Esophagus muscularis mucosa (tissue), 4 donors: ENCODE measurements around the gene VSNL1. TPM values are rescaled to one million over a fixed set of nuclear protein-coding genes. Genes with fewer than 3 reads are reported as not detected.

Experiments used
- DNase-seq: peaks from one replicate; pipeline ENCODE4 v3.0.0-alpha.2; 2017; ENCODE audit errors: extremely low spot score
- H3K27ac ChIP-seq, 4 donors: fragments of 200-600 bp; sonication (generic); replicated peaks in 1 of 4; 1 replicate in 3 of 4; 2 replicates in 1 of 4; pipeline ENCODE4 v1.5.1; 2016 to 2019; ENCODE audit warnings: mild to moderate bottlenecking in 1 of 4
- H3K27me3 ChIP-seq, 4 donors: fragments of 200-600 bp; sonication (generic); one replicate each; pipeline versions ENCODE4 v1.5.1 to v1.6.0; 2016 to 2019
- H3K36me3 ChIP-seq, 4 donors: fragments of 200-600 bp; sonication (generic); one replicate each; pipeline ENCODE4 v1.5.1; 2016 to 2019
- H3K4me1 ChIP-seq, 4 donors: fragments of 200-600 bp; sonication (generic); one replicate each; pipeline ENCODE4 v1.5.1; 2016 to 2019
- H3K4me3 ChIP-seq, 4 donors: fragments of 200-600 bp; sonication (generic); 1 replicate in 2 of 4; 2 replicates in 2 of 4; pipeline ENCODE4 v1.5.1; 2016 to 2019; ENCODE audit warnings: mild to moderate bottlenecking in 4 of 4, moderate library complexity in 1 of 4
- H3K9me3 ChIP-seq, 4 donors: fragments of 200-600 bp; sonication (generic); 1 replicate in 3 of 4; 2 replicates in 1 of 4; pipeline ENCODE4 v1.5.1; 2016 to 2019
- EP300 ChIP-seq: sonication (generic); formaldehyde crosslinking; IDR thresholded peaks from one replicate; pipeline ENCODE4 v1.6.1; 2017; ENCODE audit warnings: antibody characterized with exemption
- POLR2A ChIP-seq: fragments of 450-650 bp; IDR thresholded peaks from one replicate; pipeline ENCODE4 v1.6.1; 2017; ENCODE audit warnings: antibody characterized with exemption, moderate library complexity, mild to moderate bottlenecking, low read depth
- POLR2AphosphoS5 ChIP-seq, 2 donors: sonication (generic); formaldehyde crosslinking; IDR thresholded peaks; one replicate each; pipeline ENCODE4 v1.6.1; 2017; ENCODE audit warnings: antibody characterized with exemption in 2 of 2
- WGBS: methylation state at CpG from one replicate; pipeline ENCODE4 v1.1.5; 2018; 5-methylcytosine and 5-hydroxymethylcytosine counted together
- intact Hi-C: fragments of 100-400 bp; cut with DNase I; formaldehyde crosslinking; loops from one replicate; pipeline ENCODE4 v1.15.1; 2023
- total RNA-seq, 4 donors: library from RNA; depleted of rRNA; stranded (reverse); fragments of >200 nt; gene quantifications; one replicate each; pipeline versions ENCODE4 v1.1.0 to v1.2.1, GENCODE V29; 2016
- TF ChIP-seq, protein P1 (sequence below), 3 experiments: fragments of 200-600 bp in 2 of 3; fragments of 450-650 bp in 1 of 3; sonication (generic) in 2 of 3; IDR thresholded peaks; one replicate each; pipeline ENCODE4 v1.5.1; 2017 to 2019; ENCODE audit warnings: antibody characterized with exemption in 3 of 3, mild to moderate bottlenecking in 2 of 3, moderate library complexity in 1 of 3

VSNL1 gene
- total RNA-seq, 4 donors from 2014 or later, result 0.17 to 4.6 (median 2.1) TPM; not detected in 1

DNA sequence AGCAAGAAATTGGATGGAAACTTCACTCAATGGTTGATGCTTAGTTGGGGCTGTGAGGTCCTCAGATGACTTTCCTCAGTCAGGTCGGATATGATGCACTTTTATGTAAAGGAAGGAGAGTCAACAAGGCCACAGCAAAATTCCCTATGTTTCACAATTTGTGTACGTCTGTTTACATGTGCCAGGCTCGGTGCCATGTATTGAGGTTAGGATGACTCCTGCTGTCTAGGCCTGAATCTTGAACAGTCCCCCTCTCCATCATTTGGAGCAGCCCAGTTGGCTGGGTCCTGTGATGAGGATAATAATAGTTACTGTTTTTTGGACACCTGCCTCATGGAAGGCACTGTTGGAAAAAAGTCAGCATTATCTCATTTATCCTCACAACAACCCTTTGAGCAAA, 43.1 kb downstream of the VSNL1 start:
- Histone ChIP-seq H3K4me1 (peaks cover 0 to 17% (median 8%) of the 10 kb centered on the region in 4 donors), H3K9me3 (no peaks in the 10 kb centered on the region), H3K36me3 (no peaks in the 10 kb centered on the region), H3K4me3 (no peak overlapping the region), H3K27me3 (no peaks in the 10 kb centered on the region), H3K27ac (no peak overlapping the region)
- no peak for DNase-seq
- WGBS, result 67% methylated on average over 3 of the region's 3 CpGs
- intact Hi-C loops, result no loop called here
- no peak for TF ChIP-seq EP300
- no peak for TF ChIP-seq POLR2A

DNA sequence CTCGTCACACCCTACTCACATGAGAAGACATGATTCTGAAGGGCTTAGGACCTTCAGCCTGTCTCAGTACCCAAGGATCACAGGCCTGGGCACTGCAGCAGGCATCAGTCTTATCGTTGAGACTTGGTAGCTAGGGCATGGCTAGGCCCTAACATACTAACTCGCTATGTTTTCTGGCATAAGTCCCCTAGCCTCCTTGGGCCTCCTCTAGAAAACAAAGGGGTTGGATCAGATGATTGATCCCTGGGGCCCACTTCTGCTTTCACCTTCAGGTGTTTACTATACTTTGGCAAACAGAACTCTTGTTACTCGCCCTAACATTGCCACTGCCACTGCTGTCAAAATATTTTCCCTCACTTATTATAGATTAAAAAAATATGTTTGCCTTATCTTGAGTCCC, 44.2 kb downstream of the VSNL1 start:
- Histone ChIP-seq H3K4me3 (no peak overlapping the region), H3K36me3 (no peaks in the 10 kb centered on the region), H3K27me3 (no peaks in the 10 kb centered on the region), H3K4me1 (peaks cover 0 to 17% (median 8%) of the 10 kb centered on the region in 4 donors), H3K27ac (no peak overlapping the region), H3K9me3 (no peaks in the 10 kb centered on the region)
- TF ChIP-seq EP300, result no peak
- TF ChIP-seq POLR2A, result no peak
- TF ChIP-seq, protein P1, sequence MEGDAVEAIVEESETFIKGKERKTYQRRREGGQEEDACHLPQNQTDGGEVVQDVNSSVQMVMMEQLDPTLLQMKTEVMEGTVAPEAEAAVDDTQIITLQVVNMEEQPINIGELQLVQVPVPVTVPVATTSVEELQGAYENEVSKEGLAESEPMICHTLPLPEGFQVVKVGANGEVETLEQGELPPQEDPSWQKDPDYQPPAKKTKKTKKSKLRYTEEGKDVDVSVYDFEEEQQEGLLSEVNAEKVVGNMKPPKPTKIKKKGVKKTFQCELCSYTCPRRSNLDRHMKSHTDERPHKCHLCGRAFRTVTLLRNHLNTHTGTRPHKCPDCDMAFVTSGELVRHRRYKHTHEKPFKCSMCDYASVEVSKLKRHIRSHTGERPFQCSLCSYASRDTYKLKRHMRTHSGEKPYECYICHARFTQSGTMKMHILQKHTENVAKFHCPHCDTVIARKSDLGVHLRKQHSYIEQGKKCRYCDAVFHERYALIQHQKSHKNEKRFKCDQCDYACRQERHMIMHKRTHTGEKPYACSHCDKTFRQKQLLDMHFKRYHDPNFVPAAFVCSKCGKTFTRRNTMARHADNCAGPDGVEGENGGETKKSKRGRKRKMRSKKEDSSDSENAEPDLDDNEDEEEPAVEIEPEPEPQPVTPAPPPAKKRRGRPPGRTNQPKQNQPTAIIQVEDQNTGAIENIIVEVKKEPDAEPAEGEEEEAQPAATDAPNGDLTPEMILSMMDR (IDR thresholded peaks at IDR 0.05), result no peak
- no peak for TF ChIP-seq POLR2AphosphoS5 (IDR thresholded peaks at IDR 0.05)
- 88% methylated on average over 4 of the region's 4 CpGs for WGBS
- intact Hi-C loops, result no loop called here
- no peak for DNase-seq

DNA sequence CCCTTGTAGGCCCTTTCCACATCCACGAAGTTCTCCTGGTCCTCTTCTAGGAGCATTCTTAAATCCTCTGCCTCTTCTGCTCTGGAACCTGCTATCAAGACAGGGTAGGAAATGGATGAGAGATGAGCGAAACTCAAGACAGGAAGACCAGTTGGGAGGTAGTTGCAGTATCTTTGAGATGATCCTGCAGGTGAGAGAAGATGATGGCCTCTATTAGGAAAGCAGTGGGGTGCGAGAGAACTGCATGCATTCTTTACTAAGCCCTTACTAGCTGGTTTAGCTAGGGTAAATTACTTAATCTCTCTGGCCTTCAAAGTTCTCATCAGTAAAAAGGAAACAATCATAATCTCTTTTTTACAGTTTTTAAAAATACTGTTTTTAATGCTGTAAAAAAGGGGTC, 47.0 kb downstream of the VSNL1 start:
- no peak for DNase-seq
- TF ChIP-seq, protein P1 (IDR thresholded peaks at IDR 0.05), result no peak
- no peak for TF ChIP-seq POLR2A
- no peak for TF ChIP-seq POLR2AphosphoS5 (IDR thresholded peaks at IDR 0.05)
- no peak for TF ChIP-seq EP300
- Histone ChIP-seq H3K27me3 (no peaks in the 10 kb centered on the region), H3K27ac (no peak overlapping the region), H3K4me1 (peaks cover 0 to 17% (median 8%) of the 10 kb centered on the region in 4 donors), H3K9me3 (no peaks in the 10 kb centered on the region), H3K4me3 (no peak overlapping the region), H3K36me3 (no peaks in the 10 kb centered on the region)
- intact Hi-C loops, result no loop called here
- 70% methylated on average over 3 of the region's 3 CpGs for WGBS

GRCh38 chr2:17588031-17588430, 47.5 kb downstream of the VSNL1 start:
- TF ChIP-seq EP300 (no peak), POLR2A (no peak), POLR2AphosphoS5 (IDR thresholded peaks at IDR 0.05) (no peak)
- TF ChIP-seq, protein P1 (IDR thresholded peaks at IDR 0.05), result no peak
- peaks cover 0 to 16% (median 8%) of the 10 kb centered on the region in 4 donors for H3K4me1 ChIP-seq
- intact Hi-C loops, result no loop called here
- no peak overlapping the region for H3K27ac ChIP-seq
- WGBS, result 82% methylated on average over 2 of the region's 2 CpGs
- no peak for DNase-seq
- H3K27me3 ChIP-seq, result no peaks in the 10 kb centered on the region
- no peaks in the 10 kb centered on the region for H3K36me3 ChIP-seq
- H3K4me3 ChIP-seq, result no peak overlapping the region
- H3K9me3 ChIP-seq, result no peaks in the 10 kb centered on the region

GRCh38 chr2:17589406-17590035, 49.0 kb downstream of the VSNL1 start:
- no peaks in the 10 kb centered on the region for H3K27me3 ChIP-seq
- 98% methylated on average over 2 of the region's 2 CpGs for WGBS
- H3K4me1 ChIP-seq, result peaks cover 0 to 18% (median 9%) of the 10 kb centered on the region in 4 donors
- no peaks in the 10 kb centered on the region for H3K9me3 ChIP-seq
- intact Hi-C loops, result no loop called here
- H3K36me3 ChIP-seq, result no peaks in the 10 kb centered on the region
- DNase-seq, result no peak
- no peak overlapping the region for H3K4me3 ChIP-seq
- TF ChIP-seq POLR2A (no peak), POLR2AphosphoS5 (IDR thresholded peaks at IDR 0.05) (no peak), EP300 (no peak)
- TF ChIP-seq, protein P1 (IDR thresholded peaks at IDR 0.05), result no peak
- no peak overlapping the region for H3K27ac ChIP-seq
